ENCODE results near the gene SF3A2. TPM values are rescaled to one million over a fixed set of nuclear protein-coding genes. Genes with fewer than 3 reads are reported as not detected.
A peak's percentile ranks its signal among the peaks of the same experiment; 100 is the strongest.

SF3A2 gene
- total and polyA plus RNA-seq, 4 experiments from 2014 or later = 8.3 to 141 (median 88.7) TPM

GRCh38 chr19:2270157-2270422 is 33.5 kb downstream of the SF3A2 start:
- Histone ChIP-seq H3K4me3 (ENCODE audit: low read length in 2 of 2) (peak overlapping the region; percentile 52 to 83), H3K36me3 (ENCODE audit: insufficient read depth, low read length) (peaks cover 14% of the 10 kb centered on the region), H3K27ac (ENCODE audit: low read depth, low read length) (peak overlapping the region; percentile 91), H3K9me3 (ENCODE audit: control insufficient read depth in 1 of 2, low read length in 2 of 2) (no peaks in the 10 kb centered on the region), H3K4me1 (ENCODE audit: insufficient read depth, low read length) (peaks cover 54% of the 10 kb centered on the region), H3K27me3 (ENCODE audit: insufficient read depth, low read length) (no peaks in the 10 kb centered on the region)
- Mint-ChIP-seq H3K36me3 (peaks cover 16 to 32% of the 10 kb centered on the region in 2 donors), H3K4me3 (peak overlapping the region; percentile 88 to 95 (median 94)), H3K9me3 (peaks cover 0 to 27% (median 0%) of the 10 kb centered on the region in 8 donors), H3K27ac (peak overlapping the region; percentile 82 to 99 (median 94)), H3K4me1 (peaks cover 19 to 53% (median 37%) of the 10 kb centered on the region in 4 donors), H3K27me3 (no peaks in the 10 kb centered on the region)
- intact Hi-C loops (cut with micrococcal nuclease) = loop anchor here (5.0 kb wide), 1 partner anchor 57 kb away; the partner anchor contains the start of genes LSM7 and SPPL2B
- ChIA-PET CTCF (ENCODE audit: partially characterized antibody) (interaction anchor here (1.0 to 5.9 kb wide), 7 partner anchors 10 to 123 kb away, joined by 3 to 67 read pairs (median 6); partner anchors contain the start of gene PLEKHJ1), POLR2A (ENCODE audit: partially characterized antibody) (interaction anchor here (0.8 to 13.8 kb wide), 19 partner anchors 9 to 372 kb away, joined by 3 to 251 read pairs (median 4); partner anchors contain the start of genes AMH, DOT1L, JSRP1 and LMNB2)
- peak in 3 of 5 donors; percentile 29 to 33 (median 32) for DNase-seq

- peaks cover 14% of the 10 kb centered on the region for H3K36me3 ChIP-seq (ENCODE audit: insufficient read depth, low read length)
- Mint-ChIP-seq H3K27me3 (no peaks in the 10 kb centered on the region), H3K4me1 (peaks cover 20 to 55% (median 39%) of the 10 kb centered on the region in 4 donors), H3K36me3 (peaks cover 16 to 33% of the 10 kb centered on the region in 2 donors), H3K9me3 (peaks cover 0 to 28% (median 0%) of the 10 kb centered on the region in 8 donors), H3K4me3 (peak overlapping the region; percentile 88 to 95 (median 94)), H3K27ac (peak overlapping the region; percentile 75 to 99 (median 92))
- no peaks in the 10 kb centered on the region for H3K9me3 ChIP-seq (ENCODE audit: control insufficient read depth in 1 of 2, low read length in 2 of 2)
- ChIA-PET POLR2A (ENCODE audit: partially characterized antibody) (interaction anchor here (0.6 to 13.8 kb wide), 23 partner anchors 10 to 401 kb away, joined by 3 to 251 read pairs (median 4); partner anchors contain the start of genes AMH, JSRP1, LMNB2 and LSM7), CTCF (ENCODE audit: partially characterized antibody) (interaction anchor here (0.6 to 5.9 kb wide), 10 partner anchors 10 to 1348 kb away, joined by 3 to 67 read pairs (median 4); partner anchors contain the start of gene PLEKHJ1)
- peak overlapping the region; percentile 91 for H3K27ac ChIP-seq (ENCODE audit: low read depth, low read length)
- peak; percentile 69 to 82 (median 74) for DNase-seq
- intact Hi-C loops (cut with micrococcal nuclease) = loop anchor here (5.0 kb wide), 1 partner anchor 57 kb away; the partner anchor contains the start of genes LSM7 and SPPL2B
- H3K4me3 ChIP-seq (ENCODE audit: low read length in 2 of 2) = peak overlapping the region in 1 of 2 donors; percentile 83
- peaks cover 54% of the 10 kb centered on the region for H3K4me1 ChIP-seq (ENCODE audit: insufficient read depth, low read length)
- H3K27me3 ChIP-seq (ENCODE audit: insufficient read depth, low read length) = no peaks in the 10 kb centered on the region
Observed at GRCh38 chr19:2270423-2271233, 34.0 kb downstream of the SF3A2 start.

DNA sequence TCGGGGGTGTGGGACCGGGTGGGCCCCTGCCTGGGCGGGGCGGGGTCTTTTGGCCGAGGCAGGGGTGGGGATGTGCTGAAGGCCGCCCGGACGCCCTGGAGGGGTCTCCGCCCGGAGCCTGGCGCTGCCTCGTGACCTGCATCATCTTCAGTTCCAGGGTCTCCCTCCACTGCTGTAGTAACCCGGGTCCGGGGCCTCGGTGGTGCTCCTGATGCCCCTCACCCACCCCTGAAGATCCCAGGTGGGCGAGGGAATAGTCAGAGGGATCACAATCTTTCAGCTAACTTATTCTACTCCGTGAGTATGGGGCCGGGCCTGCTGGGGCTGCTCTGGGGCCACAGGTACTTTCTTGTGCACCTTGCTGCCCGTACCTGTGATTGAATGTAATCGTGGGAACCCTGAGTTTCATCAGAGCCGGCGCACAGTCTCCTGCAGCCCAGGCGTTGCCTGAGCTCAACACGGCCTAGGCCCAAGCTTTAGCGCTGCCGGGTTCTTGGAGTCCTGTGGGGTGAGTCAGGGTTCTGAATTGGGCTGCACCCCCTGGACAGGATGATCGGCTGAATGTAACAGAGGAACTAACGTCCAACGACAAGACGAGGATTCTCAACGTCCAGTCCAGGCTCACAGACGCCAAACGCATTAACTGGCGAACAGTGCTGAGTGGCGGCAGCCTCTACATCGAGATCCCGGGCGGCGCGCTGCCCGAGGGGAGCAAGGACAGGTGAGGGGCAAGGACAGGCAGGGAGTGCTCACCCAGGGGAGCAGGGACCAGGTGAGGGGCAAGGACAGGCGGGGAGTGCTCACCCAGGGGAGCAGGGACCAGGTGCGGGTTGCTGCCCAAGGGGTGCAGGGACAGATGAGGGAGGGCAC is 34.8 kb downstream of the SF3A2 start:
- peak in 3 of 5 donors; percentile 37 to 41 (median 38) for DNase-seq
- Mint-ChIP-seq H3K27me3 (no peaks in the 10 kb centered on the region), H3K4me3 (peak overlapping the region; percentile 86 to 95 (median 88)), H3K36me3 (peaks cover 16 to 33% of the 10 kb centered on the region in 2 donors), H3K27ac (peak overlapping the region; percentile 84 to 99 (median 93)), H3K4me1 (peaks cover 20 to 52% (median 34%) of the 10 kb centered on the region in 4 donors), H3K9me3 (peaks cover 0 to 28% (median 0%) of the 10 kb centered on the region in 8 donors)
- CTCF ChIA-PET (ENCODE audit: partially characterized antibody) = interaction anchor here (0.6 to 5.9 kb wide), 9 partner anchors 11 to 1348 kb away, joined by 3 to 67 read pairs (median 4); partner anchors contain the start of gene PLEKHJ1
- POLR2A ChIA-PET (ENCODE audit: partially characterized antibody) = interaction anchor here (0.6 to 13.8 kb wide), 17 partner anchors 9 to 400 kb away, joined by 3 to 251 read pairs (median 5); partner anchors contain the start of genes AMH, DOT1L, GADD45B and JSRP1
- H3K27ac ChIP-seq (ENCODE audit: low read depth, low read length) = peak overlapping the region; percentile 91
- intact Hi-C loops (cut with micrococcal nuclease) = loop anchor here (5.0 kb wide), 1 partner anchor 56 kb away; the partner anchor contains the start of genes LSM7 and SPPL2B
- H3K36me3 ChIP-seq (ENCODE audit: insufficient read depth, low read length) = peaks cover 14% of the 10 kb centered on the region
- no peaks in the 10 kb centered on the region for H3K27me3 ChIP-seq (ENCODE audit: insufficient read depth, low read length)
- peaks cover 49% of the 10 kb centered on the region for H3K4me1 ChIP-seq (ENCODE audit: insufficient read depth, low read length)
- no peaks in the 10 kb centered on the region for H3K9me3 ChIP-seq (ENCODE audit: control insufficient read depth in 1 of 2, low read length in 2 of 2)
- peak overlapping the region in 1 of 2 donors; percentile 83 for H3K4me3 ChIP-seq (ENCODE audit: low read length in 2 of 2)

- H3K4me3 Mint-ChIP-seq = peak overlapping the region; percentile 40 to 79 (median 78)
- peak overlapping the region; percentile 58 for H3K27ac ChIP-seq (ENCODE audit: low read depth, low read length)
- POLR2A ChIA-PET (ENCODE audit: partially characterized antibody) = interaction anchor here (0.9 to 13.8 kb wide), 15 partner anchors 12 to 229 kb away, joined by 3 to 251 read pairs (median 9); partner anchors contain the start of genes AMH, GADD45B, JSRP1 and LMNB2
- peaks cover 0 to 28% (median 0%) of the 10 kb centered on the region in 8 donors for H3K9me3 Mint-ChIP-seq
- peaks cover 23 to 51% (median 32%) of the 10 kb centered on the region in 4 donors for H3K4me1 Mint-ChIP-seq
- H3K27me3 ChIP-seq (ENCODE audit: insufficient read depth, low read length) = no peaks in the 10 kb centered on the region
- intact Hi-C loops (cut with micrococcal nuclease) = loop anchor here (1.0 to 5.0 kb wide), 4 partner anchors 15 to 117 kb away; partner anchors contain the start of genes LSM7, PLEKHJ1, SF3A2 and SPPL2B
- H3K9me3 ChIP-seq (ENCODE audit: control insufficient read depth in 1 of 2, low read length in 2 of 2) = no peaks in the 10 kb centered on the region
- peak; percentile 70 to 82 (median 74) for DNase-seq
- H3K36me3 ChIP-seq (ENCODE audit: insufficient read depth, low read length) = peaks cover 14% of the 10 kb centered on the region
- H3K4me1 ChIP-seq (ENCODE audit: insufficient read depth, low read length) = peaks cover 40% of the 10 kb centered on the region
- CTCF ChIA-PET (ENCODE audit: partially characterized antibody) = interaction anchor here (1.0 to 7.1 kb wide), 15 partner anchors 10 to 306 kb away, joined by 3 to 81 read pairs (median 9); partner anchors contain the start of genes PLEKHJ1 and TIMM13
- H3K27ac Mint-ChIP-seq = peak overlapping the region; percentile 64 to 99 (median 86)
- peak overlapping the region in 1 of 2 donors; percentile 41 for H3K4me3 ChIP-seq (ENCODE audit: low read length in 2 of 2)
- no peaks in the 10 kb centered on the region for H3K27me3 Mint-ChIP-seq
- peaks cover 16 to 36% of the 10 kb centered on the region in 2 donors for H3K36me3 Mint-ChIP-seq
Observed at GRCh38 chr19:2273356-2274184, 36.9 kb downstream of the SF3A2 start.

GRCh38 chr19:2274185-2274711 is 37.6 kb downstream of the SF3A2 start:
- peak in 1 of 5 donors; percentile 42 for DNase-seq
- Histone ChIP-seq H3K27me3 (ENCODE audit: insufficient read depth, low read length) (no peaks in the 10 kb centered on the region), H3K9me3 (ENCODE audit: control insufficient read depth in 1 of 2, low read length in 2 of 2) (no peaks in the 10 kb centered on the region), H3K4me3 (ENCODE audit: low read length in 2 of 2) (peak overlapping the region in 1 of 2 donors; percentile 41), H3K36me3 (ENCODE audit: insufficient read depth, low read length) (peaks cover 14% of the 10 kb centered on the region), H3K4me1 (ENCODE audit: insufficient read depth, low read length) (peaks cover 36% of the 10 kb centered on the region), H3K27ac (ENCODE audit: low read depth, low read length) (peak overlapping the region; percentile 58)
- ChIA-PET POLR2A (ENCODE audit: partially characterized antibody) (interaction anchor here (0.6 to 13.8 kb wide), 17 partner anchors 11 to 367 kb away, joined by 3 to 251 read pairs (median 5); partner anchors contain the start of genes AMH, GADD45B, JSRP1 and LMNB2), CTCF (ENCODE audit: partially characterized antibody) (interaction anchor here (0.6 to 7.1 kb wide), 21 partner anchors 9 to 346 kb away, joined by 3 to 81 read pairs (median 5); partner anchors contain the start of genes AP3D1, PLEKHJ1 and TIMM13)
- H3K27ac Mint-ChIP-seq = peak overlapping the region; percentile 29 to 99 (median 86)
- no peaks in the 10 kb centered on the region for H3K27me3 Mint-ChIP-seq
- H3K9me3 Mint-ChIP-seq = peaks cover 0 to 27% (median 0%) of the 10 kb centered on the region in 8 donors
- peaks cover 23 to 44% (median 31%) of the 10 kb centered on the region in 4 donors for H3K4me1 Mint-ChIP-seq
- peak overlapping the region in 6 of 8 donors; percentile 36 to 70 (median 54) for H3K4me3 Mint-ChIP-seq
- peaks cover 16 to 33% of the 10 kb centered on the region in 2 donors for H3K36me3 Mint-ChIP-seq
- intact Hi-C loops (cut with micrococcal nuclease) = loop anchor here (5.0 kb wide), 1 partner anchor 53 kb away; the partner anchor contains the start of genes LSM7 and SPPL2B

Measured in CD4-positive, alpha-beta memory T cell (primary cell).